D721Med (cell line): ENCODE data around the gene MEGF9.
"Not testable (repeated sequence)": the region's sequence is repeated elsewhere in the genome, so short reads cannot be mapped to it uniquely, and the experiment has no call there.

ENCODE experiments used
- DNase-seq: peaks from one replicate; pipeline ENCODE4 v3.0.0; 2011; ENCODE audit warnings: low spot score; ENCODE audit not compliant: insufficient read length
- FAIRE-seq: peaks from 2 replicates; lab custom pipeline; 2011; peaks lifted over from hg19 to GRCh38; lab: Jason Lieb, UNC
- CTCF ChIP-seq: IDR thresholded peaks from 2 replicates; pipeline ENCODE4 v1.5.1; 2012; ENCODE audit warnings: mild to moderate bottlenecking, control low read depth; ENCODE audit not compliant: insufficient read depth; ENCODE audit errors: missing control alignments

Gene MEGF9

DNA sequence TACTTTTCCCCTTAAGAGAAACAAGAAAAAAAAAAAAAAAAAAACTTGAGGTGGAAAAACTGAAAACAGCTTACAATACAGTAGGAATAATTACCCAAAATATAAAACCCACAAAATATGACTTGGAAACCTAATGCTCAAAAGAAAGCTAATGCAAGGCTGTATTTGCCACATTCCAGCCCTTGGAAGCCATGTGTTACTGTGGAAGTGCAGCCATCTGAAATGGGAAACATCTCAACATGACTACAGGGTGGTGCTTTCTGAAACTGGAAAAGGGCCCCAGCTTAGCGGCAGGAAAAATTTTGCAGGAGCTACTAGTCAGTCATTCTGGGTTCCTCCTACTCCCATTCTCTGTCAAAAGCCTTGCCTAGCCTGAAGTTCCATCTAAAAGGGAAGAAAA lies 154.7 kb downstream of the MEGF9 start:
- FAIRE-seq (no peak), DNase-seq (no peak)
- no peak for TF ChIP-seq CTCF

DNA sequence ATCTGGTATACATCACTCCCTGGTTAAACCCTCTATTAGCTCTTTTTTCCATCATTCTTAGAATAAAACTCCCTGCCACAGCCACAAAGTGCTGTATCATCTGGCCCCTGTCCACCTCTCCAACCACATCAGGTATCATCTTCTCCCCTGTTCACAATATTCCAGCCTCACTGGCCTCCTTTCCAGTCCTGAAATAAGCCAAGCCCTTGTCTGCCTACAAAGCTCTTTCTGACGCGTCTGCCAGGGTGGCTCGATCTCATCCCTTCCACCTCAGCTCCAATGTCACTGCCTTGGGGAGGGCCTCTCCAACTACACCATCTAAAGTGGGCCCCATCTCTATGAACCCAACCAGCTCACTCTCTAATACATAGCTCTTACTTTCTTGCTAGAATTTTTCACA lies 155.8 kb downstream of the MEGF9 start:
- no peak for DNase-seq
- TF ChIP-seq CTCF, result no peak
- no peak for FAIRE-seq

DNA sequence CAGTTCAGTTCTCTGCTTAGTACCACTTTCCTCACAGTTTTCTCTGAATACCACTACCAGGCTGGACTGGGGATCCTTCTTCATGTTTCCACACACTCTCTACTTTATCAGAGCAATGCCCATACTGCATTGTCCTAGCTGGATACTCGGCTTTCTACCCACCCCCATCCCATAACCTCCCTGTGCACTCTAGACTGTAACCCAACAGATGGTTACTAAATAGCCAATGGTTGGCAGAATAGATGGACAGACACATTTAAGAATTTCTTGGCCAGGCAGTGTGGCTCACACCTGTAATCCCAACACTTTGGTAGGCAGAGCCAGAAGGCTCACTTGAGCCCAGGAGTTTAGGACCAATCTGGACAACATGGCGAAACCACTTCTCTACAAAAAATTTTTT lies 157.1 kb downstream of the MEGF9 start:
- no peak for TF ChIP-seq CTCF
- FAIRE-seq, result no peak
- no peak for DNase-seq

DNA sequence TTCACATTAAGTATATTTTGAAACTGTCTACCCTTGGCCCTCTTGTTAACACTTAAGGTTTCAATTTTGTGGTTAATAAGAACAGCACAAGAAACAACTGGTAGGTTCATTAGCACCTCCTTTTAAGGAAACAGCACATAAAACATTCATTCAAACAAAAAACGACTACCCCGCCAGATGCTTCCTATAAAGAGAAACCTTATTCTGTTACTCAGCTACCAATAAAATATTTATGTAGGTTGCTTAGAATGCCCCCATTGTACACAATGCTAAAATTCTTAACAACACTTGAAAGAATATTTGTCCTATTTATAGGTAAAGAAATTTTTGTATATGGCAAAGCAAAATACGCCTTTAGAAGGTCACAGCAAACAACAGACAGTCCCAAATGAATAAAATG lies 157.5 kb downstream of the MEGF9 start:
- FAIRE-seq (no peak), DNase-seq (no peak)
- TF ChIP-seq CTCF, result no peak

DNA sequence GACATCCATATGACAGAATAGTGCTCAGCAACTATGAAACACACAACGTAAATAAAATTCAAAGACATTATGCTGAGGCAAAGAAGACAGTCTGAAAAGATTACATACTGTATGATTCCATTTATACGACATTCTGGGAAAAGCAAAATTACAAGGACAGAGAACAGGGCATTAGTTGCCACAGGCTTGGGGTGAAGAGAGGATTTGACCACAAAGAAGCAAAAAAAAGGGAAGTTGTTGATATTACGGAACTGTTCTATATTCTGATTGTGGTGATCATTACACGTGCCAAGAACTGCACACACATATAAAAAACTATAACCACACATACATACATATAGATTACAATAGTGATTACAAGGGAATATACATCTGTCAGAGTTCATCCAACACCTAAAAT lies 158.4 kb downstream of the MEGF9 start:
- no peak for FAIRE-seq
- no peak for DNase-seq
- TF ChIP-seq CTCF, result no peak

DNA sequence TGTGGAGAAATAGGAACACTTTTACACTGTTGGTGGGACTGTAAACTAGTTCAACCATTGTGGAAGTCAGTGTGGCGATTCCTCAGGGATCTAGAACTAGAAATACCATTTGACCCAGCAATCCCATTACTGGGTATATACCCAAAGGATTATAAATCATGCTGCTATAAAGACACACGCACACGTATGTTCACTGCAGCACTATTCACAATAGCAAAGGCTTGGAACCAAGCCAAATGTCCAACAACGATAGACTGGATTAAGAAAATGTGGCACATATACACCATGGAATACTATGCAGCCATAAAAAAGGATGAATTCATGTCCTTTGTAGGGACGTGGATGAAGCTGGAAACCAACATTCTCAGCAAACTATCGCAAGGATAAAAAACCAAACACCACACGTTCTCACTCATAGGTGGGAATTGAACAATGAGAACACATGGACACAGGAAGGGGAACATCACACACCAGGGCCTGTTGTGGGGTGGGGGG lies 162.0 kb downstream of the MEGF9 start:
- DNase-seq, FAIRE-seq: not testable (repeated sequence)
